ENCODE data around the gene MED14.

Gene MED14

DNA sequence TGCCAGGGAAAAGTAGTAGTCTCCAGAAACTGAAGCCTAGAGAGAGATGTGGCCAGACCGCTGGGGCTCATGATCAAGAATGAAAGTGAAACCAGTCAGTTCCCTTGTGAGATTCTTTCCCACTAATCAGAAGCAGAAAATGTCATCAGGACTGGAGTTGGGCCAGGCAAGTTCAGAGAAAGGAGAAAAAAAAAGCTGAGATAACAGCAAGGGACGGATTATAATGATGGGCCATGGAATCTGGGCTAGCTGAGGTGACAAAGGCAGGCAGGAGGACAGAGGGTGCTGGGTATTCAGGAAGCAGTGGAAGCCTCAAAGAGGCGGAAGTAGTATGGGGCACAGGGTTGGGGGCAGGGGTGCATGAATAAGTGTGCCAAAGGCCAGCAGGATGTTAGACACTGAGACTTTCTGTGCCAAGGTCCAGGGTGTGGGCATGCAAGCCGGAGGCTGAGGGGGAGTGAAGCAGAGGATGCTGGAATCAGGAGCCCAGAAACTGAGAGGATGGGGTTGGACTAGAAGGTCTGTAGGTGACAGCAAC lies 90.5 kb downstream of the MED14 start:
- peaks cover 5 to 14% of the 10 kb centered on the region in 2 donors for H3K4me1 ChIP-seq (ENCODE audit: control insufficient read depth in 1 of 2, insufficient read depth in 2 of 2, low read length in 2 of 2)
- peak overlapping the region; percentile 81 for H3K27ac ChIP-seq (ENCODE audit: low read depth, low read length)
- peaks cover 0 to 9% of the 10 kb centered on the region in 2 donors for H3K36me3 ChIP-seq (ENCODE audit: control insufficient read depth in 1 of 2, insufficient read depth in 2 of 2, low read length in 2 of 2)
- H3K27me3 ChIP-seq (ENCODE audit: control insufficient read depth in 1 of 2, insufficient read depth in 2 of 2, low read length in 2 of 2) = no peaks in the 10 kb centered on the region
- H3K9ac ChIP-seq (ENCODE audit: low read depth in 1 of 2, low read length in 2 of 2) = peak overlapping the region; percentile 50 to 58
- H3K4me3 ChIP-seq (ENCODE audit: low read depth in 1 of 2, low read length in 2 of 2) = peak overlapping the region; percentile 67 to 71
- no peaks in the 10 kb centered on the region for H3K9me3 ChIP-seq (ENCODE audit: control insufficient read depth in 1 of 2, low read length in 2 of 2)

DNA sequence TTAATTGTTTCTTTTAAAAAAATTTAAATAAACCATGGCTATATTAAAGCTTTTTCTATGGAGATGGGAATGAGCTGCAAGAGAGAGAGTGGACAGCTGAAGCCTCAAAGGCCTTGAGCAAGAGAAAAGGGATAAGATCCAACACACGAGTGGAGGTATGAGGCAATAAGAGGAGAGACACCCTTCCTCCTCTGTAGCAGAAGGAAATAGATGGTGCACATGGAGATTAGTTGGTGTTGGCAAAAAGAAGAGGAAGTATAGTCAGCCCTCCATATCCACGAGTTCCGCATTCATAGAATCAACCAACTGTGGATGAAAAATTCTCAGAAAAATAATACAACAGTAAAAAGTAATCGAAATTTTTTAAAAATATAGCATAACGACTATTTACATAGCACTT lies 91.2 kb downstream of the MED14 start:
- Histone ChIP-seq H3K9me3 (ENCODE audit: control insufficient read depth in 1 of 2, low read length in 2 of 2) (no peaks in the 10 kb centered on the region), H3K36me3 (ENCODE audit: control insufficient read depth in 1 of 2, insufficient read depth in 2 of 2, low read length in 2 of 2) (peaks cover 0 to 9% of the 10 kb centered on the region in 2 donors), H3K27me3 (ENCODE audit: control insufficient read depth in 1 of 2, insufficient read depth in 2 of 2, low read length in 2 of 2) (no peaks in the 10 kb centered on the region), H3K4me1 (ENCODE audit: control insufficient read depth in 1 of 2, insufficient read depth in 2 of 2, low read length in 2 of 2) (peaks cover 5 to 14% of the 10 kb centered on the region in 2 donors), H3K4me3 (ENCODE audit: low read depth in 1 of 2, low read length in 2 of 2) (peak overlapping the region; percentile 67 to 71), H3K9ac (ENCODE audit: low read depth in 1 of 2, low read length in 2 of 2) (peak overlapping the region in 1 of 2 donors; percentile 50), H3K27ac (ENCODE audit: low read depth, low read length) (peak overlapping the region; percentile 81)

DNA sequence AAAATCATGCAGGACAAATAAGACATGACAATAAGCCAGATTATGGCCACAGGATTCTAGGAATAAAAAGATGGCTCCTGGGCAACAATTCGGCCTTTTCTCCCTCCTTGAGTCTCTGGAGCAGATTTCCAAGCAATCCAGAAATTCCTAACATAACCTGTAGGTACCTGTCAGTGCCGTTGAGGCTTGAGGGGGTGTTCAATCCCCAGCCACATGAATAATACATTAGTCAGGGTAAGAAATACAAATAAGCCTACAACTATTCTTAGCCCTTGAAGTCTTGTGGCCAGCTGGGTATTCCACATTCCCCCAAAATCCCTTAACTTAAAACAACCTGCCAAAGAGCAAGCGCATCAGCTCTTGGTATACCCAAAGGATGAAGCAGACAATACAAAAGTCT lies 97.7 kb downstream of the MED14 start:
- Histone ChIP-seq H3K9me3 (ENCODE audit: control insufficient read depth in 1 of 2, low read length in 2 of 2) (no peaks in the 10 kb centered on the region), H3K36me3 (ENCODE audit: control insufficient read depth in 1 of 2, insufficient read depth in 2 of 2, low read length in 2 of 2) (peaks cover 20 to 66% of the 10 kb centered on the region in 2 donors), H3K4me3 (ENCODE audit: low read depth in 1 of 2, low read length in 2 of 2) (no peak overlapping the region), H3K4me1 (ENCODE audit: control insufficient read depth in 1 of 2, insufficient read depth in 2 of 2, low read length in 2 of 2) (no peaks in the 10 kb centered on the region), H3K27ac (ENCODE audit: low read depth, low read length) (no peak overlapping the region), H3K9ac (ENCODE audit: low read depth in 1 of 2, low read length in 2 of 2) (no peak overlapping the region), H3K27me3 (ENCODE audit: control insufficient read depth in 1 of 2, insufficient read depth in 2 of 2, low read length in 2 of 2) (no peaks in the 10 kb centered on the region)

DNA sequence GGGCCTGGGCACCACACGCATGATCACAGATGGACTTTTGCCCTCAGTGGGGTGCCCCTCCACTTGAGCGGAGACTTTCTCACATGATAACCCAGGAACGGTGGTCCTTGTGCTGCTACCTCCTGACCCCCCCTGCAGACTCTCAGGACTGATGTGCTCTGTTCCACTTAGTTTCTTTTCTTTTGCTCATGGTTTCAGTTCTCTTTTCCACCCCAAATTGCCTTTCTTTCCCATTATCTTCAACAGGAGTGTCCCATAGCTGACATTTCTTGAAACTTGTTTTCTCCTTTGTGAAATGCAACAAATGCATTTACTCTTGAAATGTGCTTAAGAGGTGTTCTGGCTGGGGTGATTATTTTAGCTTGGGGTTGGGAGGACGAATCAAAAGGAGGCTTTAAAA lies 103.1 kb downstream of the MED14 start:
- Histone ChIP-seq H3K36me3 (ENCODE audit: control insufficient read depth in 1 of 2, insufficient read depth in 2 of 2, low read length in 2 of 2) (peaks cover 28 to 84% of the 10 kb centered on the region in 2 donors), H3K4me1 (ENCODE audit: control insufficient read depth in 1 of 2, insufficient read depth in 2 of 2, low read length in 2 of 2) (no peaks in the 10 kb centered on the region), H3K27ac (ENCODE audit: low read depth, low read length) (no peak overlapping the region), H3K9ac (ENCODE audit: low read depth in 1 of 2, low read length in 2 of 2) (no peak overlapping the region), H3K4me3 (ENCODE audit: low read depth in 1 of 2, low read length in 2 of 2) (no peak overlapping the region), H3K9me3 (ENCODE audit: control insufficient read depth in 1 of 2, low read length in 2 of 2) (no peaks in the 10 kb centered on the region), H3K27me3 (ENCODE audit: control insufficient read depth in 1 of 2, insufficient read depth in 2 of 2, low read length in 2 of 2) (no peaks in the 10 kb centered on the region)

DNA sequence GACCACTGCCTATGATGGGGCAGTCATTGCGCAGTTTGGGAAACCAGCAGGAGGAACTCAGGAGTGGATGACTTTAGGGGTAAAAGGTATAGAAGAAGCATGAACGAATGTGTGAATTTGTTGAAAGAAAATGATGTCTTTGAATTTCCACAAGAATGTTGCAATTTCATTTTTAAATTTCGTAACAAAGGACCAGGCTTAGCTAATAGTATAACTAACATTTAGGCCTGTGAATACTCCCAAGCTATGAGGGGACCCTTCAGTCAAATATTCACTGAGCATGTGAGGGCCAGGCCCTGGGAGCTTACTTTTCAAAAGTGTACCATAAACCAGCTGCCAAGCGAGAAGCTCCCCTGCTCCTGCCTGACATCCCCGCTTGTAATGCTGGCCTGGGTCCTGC lies 106.8 kb downstream of the MED14 start:
- H3K27ac ChIP-seq (ENCODE audit: low read depth, low read length) = no peak overlapping the region
- no peaks in the 10 kb centered on the region for H3K4me1 ChIP-seq (ENCODE audit: control insufficient read depth in 1 of 2, insufficient read depth in 2 of 2, low read length in 2 of 2)
- no peaks in the 10 kb centered on the region for H3K27me3 ChIP-seq (ENCODE audit: control insufficient read depth in 1 of 2, insufficient read depth in 2 of 2, low read length in 2 of 2)
- H3K36me3 ChIP-seq (ENCODE audit: control insufficient read depth in 1 of 2, insufficient read depth in 2 of 2, low read length in 2 of 2) = peaks cover 18 to 50% of the 10 kb centered on the region in 2 donors
- no peak overlapping the region for H3K4me3 ChIP-seq (ENCODE audit: low read depth in 1 of 2, low read length in 2 of 2)
- no peak overlapping the region for H3K9ac ChIP-seq (ENCODE audit: low read depth in 1 of 2, low read length in 2 of 2)
- no peaks in the 10 kb centered on the region for H3K9me3 ChIP-seq (ENCODE audit: control insufficient read depth in 1 of 2, low read length in 2 of 2)

DNA sequence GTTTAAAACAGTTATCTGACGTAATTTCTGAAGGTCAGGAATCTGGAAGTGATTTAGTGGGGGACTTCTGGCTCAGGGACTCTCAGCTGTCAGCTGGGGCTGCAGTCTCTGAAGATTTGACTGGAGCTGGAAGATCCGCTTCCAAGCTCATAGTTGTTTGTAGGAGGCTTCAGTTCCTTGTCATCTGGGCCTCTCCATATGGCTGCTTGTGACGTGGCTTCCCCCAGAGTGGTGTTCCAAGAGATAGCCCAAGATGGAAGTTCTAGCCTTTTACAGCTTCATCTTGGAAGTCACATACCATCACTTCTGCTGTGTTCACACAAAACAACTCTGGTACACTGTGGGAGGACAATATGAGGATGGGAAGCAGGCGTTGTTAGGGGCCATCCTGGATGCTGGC lies 110.0 kb downstream of the MED14 start:
- Histone ChIP-seq H3K4me1 (ENCODE audit: control insufficient read depth in 1 of 2, insufficient read depth in 2 of 2, low read length in 2 of 2) (no peaks in the 10 kb centered on the region), H3K36me3 (ENCODE audit: control insufficient read depth in 1 of 2, insufficient read depth in 2 of 2, low read length in 2 of 2) (peaks cover 5 to 24% of the 10 kb centered on the region in 2 donors), H3K9ac (ENCODE audit: low read depth in 1 of 2, low read length in 2 of 2) (no peak overlapping the region), H3K9me3 (ENCODE audit: control insufficient read depth in 1 of 2, low read length in 2 of 2) (no peaks in the 10 kb centered on the region), H3K4me3 (ENCODE audit: low read depth in 1 of 2, low read length in 2 of 2) (no peak overlapping the region), H3K27me3 (ENCODE audit: control insufficient read depth in 1 of 2, insufficient read depth in 2 of 2, low read length in 2 of 2) (no peaks in the 10 kb centered on the region), H3K27ac (ENCODE audit: low read depth, low read length) (no peak overlapping the region)

DNA sequence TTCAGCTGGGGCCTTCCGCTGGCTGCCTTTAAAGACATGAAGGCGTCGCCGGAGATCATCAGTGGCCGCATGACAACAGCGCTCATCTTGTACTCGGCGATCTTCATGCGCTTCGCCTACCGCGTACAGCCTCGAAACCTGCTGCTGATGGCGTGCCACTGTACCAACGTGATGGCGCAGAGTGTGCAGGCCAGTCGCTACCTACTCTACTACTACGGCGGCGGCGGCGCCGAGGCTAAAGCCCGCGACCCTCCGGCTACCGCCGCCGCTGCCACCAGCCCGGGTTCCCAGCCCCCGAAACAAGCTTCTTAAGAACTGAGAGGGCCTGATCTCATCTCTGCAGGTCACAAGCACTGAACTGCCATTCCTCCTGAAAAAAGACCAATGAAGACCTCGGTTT lies 111.7 kb downstream of the MED14 start:
- no peaks in the 10 kb centered on the region for H3K27me3 ChIP-seq (ENCODE audit: control insufficient read depth in 1 of 2, insufficient read depth in 2 of 2, low read length in 2 of 2)
- no peak overlapping the region for H3K9ac ChIP-seq (ENCODE audit: low read depth in 1 of 2, low read length in 2 of 2)
- no peaks in the 10 kb centered on the region for H3K4me1 ChIP-seq (ENCODE audit: control insufficient read depth in 1 of 2, insufficient read depth in 2 of 2, low read length in 2 of 2)
- peaks cover 5 to 11% of the 10 kb centered on the region in 2 donors for H3K36me3 ChIP-seq (ENCODE audit: control insufficient read depth in 1 of 2, insufficient read depth in 2 of 2, low read length in 2 of 2)
- no peak overlapping the region for H3K4me3 ChIP-seq (ENCODE audit: low read depth in 1 of 2, low read length in 2 of 2)
- H3K9me3 ChIP-seq (ENCODE audit: control insufficient read depth in 1 of 2, low read length in 2 of 2) = no peaks in the 10 kb centered on the region
- no peak overlapping the region for H3K27ac ChIP-seq (ENCODE audit: low read depth, low read length)

DNA sequence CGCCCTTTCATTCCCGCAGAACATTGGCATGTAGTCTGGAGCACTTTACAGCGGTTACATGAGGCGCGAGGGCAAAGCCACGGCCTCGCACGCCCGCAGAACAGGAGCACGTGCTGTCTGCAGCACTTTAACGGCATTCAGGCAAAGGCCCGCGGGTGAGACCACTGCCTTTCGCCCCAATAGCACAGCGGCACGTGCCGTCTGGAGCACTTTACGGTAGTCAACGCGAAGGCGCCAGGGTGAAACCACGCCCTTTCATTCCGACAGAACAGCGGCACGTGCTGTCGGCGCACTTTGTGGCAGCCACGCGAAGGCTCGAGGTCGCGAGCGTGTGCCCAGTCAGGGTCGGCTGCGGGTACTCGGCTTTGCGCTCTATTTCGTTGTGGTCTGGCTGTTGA lies 112.2 kb downstream of the MED14 start, which contains the start of gene MPC1L:
MPC1L (plus strand) TSS at position 290 of the 398 bp plus-strand sequence. CDS start 138 bp downstream, outside the sequence.
- no peaks in the 10 kb centered on the region for H3K4me1 ChIP-seq (ENCODE audit: control insufficient read depth in 1 of 2, insufficient read depth in 2 of 2, low read length in 2 of 2)

DNA sequence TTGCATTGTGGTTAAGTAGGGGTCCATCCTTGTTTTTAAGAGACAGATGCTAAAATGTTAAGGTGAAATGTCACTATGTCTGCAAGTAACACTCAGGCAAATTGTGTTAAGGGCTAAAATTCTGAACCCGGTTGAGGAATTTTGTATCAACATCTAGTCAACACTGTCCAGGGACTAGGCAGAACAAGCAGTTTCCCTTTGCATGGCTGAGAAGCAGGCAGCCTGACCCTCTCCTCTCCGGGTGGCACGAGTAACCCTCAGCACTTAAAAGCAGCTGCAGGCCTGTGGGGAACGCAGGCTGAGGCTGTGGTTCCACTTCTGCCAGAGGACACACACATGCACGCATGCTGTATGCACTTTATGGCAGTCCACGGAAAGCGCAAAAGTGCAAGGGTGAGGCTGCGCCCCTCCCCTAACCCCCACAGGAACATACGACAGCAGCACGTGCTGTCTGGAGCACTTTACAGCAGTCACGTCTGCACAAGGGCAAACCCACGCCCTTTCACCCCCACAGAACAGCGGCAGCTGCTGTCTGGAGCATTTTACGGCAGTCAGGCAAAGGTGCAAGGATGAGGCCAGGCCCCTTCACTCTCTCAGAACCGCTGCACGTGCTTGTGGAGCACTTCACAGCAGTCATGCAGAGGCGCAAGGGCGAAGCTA lies 112.7 kb downstream of the MED14 start:
- Histone ChIP-seq H3K36me3 (ENCODE audit: control insufficient read depth in 1 of 2, insufficient read depth in 2 of 2, low read length in 2 of 2) (peaks cover 3% of the 10 kb centered on the region in 2 donors), H3K4me1 (ENCODE audit: control insufficient read depth in 1 of 2, insufficient read depth in 2 of 2, low read length in 2 of 2) (no peaks in the 10 kb centered on the region), H3K27me3 (ENCODE audit: control insufficient read depth in 1 of 2, insufficient read depth in 2 of 2, low read length in 2 of 2) (no peaks in the 10 kb centered on the region), H3K27ac (ENCODE audit: low read depth, low read length) (no peak overlapping the region), H3K9me3 (ENCODE audit: control insufficient read depth in 1 of 2, low read length in 2 of 2) (no peaks in the 10 kb centered on the region), H3K4me3 (ENCODE audit: low read depth in 1 of 2, low read length in 2 of 2) (peak overlapping the region in 1 of 2 donors; percentile 32), H3K9ac (ENCODE audit: low read depth in 1 of 2, low read length in 2 of 2) (no peak overlapping the region)

More for the DNA sequence above, 112.2 kb downstream of the MED14 start, which contains the start of gene MPC1L:
- no peak within 1 kb of the TSS for H3K9ac ChIP-seq (ENCODE audit: low read depth in 1 of 2, low read length in 2 of 2)
- H3K27ac ChIP-seq (ENCODE audit: low read depth, low read length) = no peak within 1 kb of the TSS
- H3K9me3 ChIP-seq (ENCODE audit: control insufficient read depth in 1 of 2, low read length in 2 of 2) = no peaks in the 10 kb centered on the region
- peaks cover 5 to 6% of the 10 kb centered on the region in 2 donors for H3K36me3 ChIP-seq (ENCODE audit: control insufficient read depth in 1 of 2, insufficient read depth in 2 of 2, low read length in 2 of 2)
- no peaks in the 10 kb centered on the region for H3K27me3 ChIP-seq (ENCODE audit: control insufficient read depth in 1 of 2, insufficient read depth in 2 of 2, low read length in 2 of 2)
- H3K4me3 ChIP-seq (ENCODE audit: low read depth in 1 of 2, low read length in 2 of 2) = peak within 1 kb of the TSS in 1 of 2 donors; percentile 32

DNA sequence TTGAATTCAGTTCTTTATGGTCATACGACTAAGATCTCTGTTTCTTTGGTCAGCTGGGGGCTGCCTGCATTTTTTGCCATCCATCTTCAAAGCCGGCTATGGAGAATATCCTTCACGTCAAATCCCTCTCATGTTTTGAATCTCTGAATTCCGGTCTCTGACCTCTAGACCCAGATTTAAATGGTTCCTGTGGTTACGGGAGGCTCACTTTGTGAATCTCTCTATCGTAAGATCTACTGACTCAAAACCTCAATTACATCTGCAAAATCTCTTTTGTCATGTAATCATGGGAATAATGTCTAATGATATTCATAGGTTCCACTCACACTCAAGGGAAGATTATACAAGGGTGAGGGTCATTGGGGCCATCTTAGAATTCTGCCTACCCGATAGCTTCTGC lies 117.8 kb downstream of the MED14 start:
- H3K9ac ChIP-seq (ENCODE audit: low read depth in 1 of 2, low read length in 2 of 2) = no peak overlapping the region
- no peaks in the 10 kb centered on the region for H3K27me3 ChIP-seq (ENCODE audit: control insufficient read depth in 1 of 2, insufficient read depth in 2 of 2, low read length in 2 of 2)
- H3K9me3 ChIP-seq (ENCODE audit: control insufficient read depth in 1 of 2, low read length in 2 of 2) = no peaks in the 10 kb centered on the region
- no peak overlapping the region for H3K27ac ChIP-seq (ENCODE audit: low read depth, low read length)
- H3K4me3 ChIP-seq (ENCODE audit: low read depth in 1 of 2, low read length in 2 of 2) = no peak overlapping the region
- no peaks in the 10 kb centered on the region for H3K4me1 ChIP-seq (ENCODE audit: control insufficient read depth in 1 of 2, insufficient read depth in 2 of 2, low read length in 2 of 2)
- H3K36me3 ChIP-seq (ENCODE audit: control insufficient read depth in 1 of 2, insufficient read depth in 2 of 2, low read length in 2 of 2) = no peaks in the 10 kb centered on the region
